GM12864 (cell line): ENCODE data around the gene RAB31.

Experiments used
- DNase-seq: peaks from one replicate; pipeline ENCODE4 v3.0.0-alpha.2; 2011; ENCODE audit warnings: low read depth
- H3K4me3 ChIP-seq: 2 replicates; pipeline ENCODE4 v1.5.1; 2011; ENCODE audit warnings: mild to moderate bottlenecking, low read depth, low read length, control low read depth
- TF ChIP-seq, protein P1 (sequence below): IDR thresholded peaks from 2 replicates; pipeline ENCODE4 v1.5.1; 2011; ENCODE audit warnings: low read depth, mild to moderate bottlenecking, moderate library complexity, low read length, control low read depth, inconsistent platforms; ENCODE audit errors: missing control alignments

The RAB31 gene

DNA sequence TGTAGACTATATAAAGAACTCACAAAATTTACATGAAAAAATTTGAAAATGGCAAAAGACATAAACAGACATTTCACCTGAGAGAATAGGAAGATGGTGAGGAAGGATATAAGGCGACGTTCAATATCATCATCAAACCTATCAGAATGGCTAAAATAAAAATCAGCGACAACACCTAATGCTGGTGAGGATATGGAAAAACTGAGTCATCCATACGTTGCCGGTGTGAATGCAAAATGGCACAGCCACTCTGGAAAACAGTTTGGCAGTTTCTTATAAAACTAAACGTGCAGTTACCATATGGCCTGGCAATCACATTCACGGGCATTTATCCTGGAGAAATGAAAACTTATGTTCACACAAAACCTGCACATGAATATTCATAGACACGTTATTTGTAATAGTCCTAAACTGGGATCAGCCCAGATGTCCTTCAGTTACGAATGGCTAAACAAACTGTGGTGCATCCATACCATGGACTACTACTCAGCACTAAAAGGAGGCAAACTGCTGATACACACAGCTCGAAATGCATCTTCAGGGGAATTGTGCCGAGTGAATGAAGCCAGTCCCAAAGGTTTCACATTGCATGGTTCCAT, 114.6 kb downstream of the RAB31 start:
- H3K4me3 ChIP-seq: no peak overlapping the region
- DNase-seq: no peak
- TF ChIP-seq, protein P1, sequence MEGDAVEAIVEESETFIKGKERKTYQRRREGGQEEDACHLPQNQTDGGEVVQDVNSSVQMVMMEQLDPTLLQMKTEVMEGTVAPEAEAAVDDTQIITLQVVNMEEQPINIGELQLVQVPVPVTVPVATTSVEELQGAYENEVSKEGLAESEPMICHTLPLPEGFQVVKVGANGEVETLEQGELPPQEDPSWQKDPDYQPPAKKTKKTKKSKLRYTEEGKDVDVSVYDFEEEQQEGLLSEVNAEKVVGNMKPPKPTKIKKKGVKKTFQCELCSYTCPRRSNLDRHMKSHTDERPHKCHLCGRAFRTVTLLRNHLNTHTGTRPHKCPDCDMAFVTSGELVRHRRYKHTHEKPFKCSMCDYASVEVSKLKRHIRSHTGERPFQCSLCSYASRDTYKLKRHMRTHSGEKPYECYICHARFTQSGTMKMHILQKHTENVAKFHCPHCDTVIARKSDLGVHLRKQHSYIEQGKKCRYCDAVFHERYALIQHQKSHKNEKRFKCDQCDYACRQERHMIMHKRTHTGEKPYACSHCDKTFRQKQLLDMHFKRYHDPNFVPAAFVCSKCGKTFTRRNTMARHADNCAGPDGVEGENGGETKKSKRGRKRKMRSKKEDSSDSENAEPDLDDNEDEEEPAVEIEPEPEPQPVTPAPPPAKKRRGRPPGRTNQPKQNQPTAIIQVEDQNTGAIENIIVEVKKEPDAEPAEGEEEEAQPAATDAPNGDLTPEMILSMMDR: no peak

DNA sequence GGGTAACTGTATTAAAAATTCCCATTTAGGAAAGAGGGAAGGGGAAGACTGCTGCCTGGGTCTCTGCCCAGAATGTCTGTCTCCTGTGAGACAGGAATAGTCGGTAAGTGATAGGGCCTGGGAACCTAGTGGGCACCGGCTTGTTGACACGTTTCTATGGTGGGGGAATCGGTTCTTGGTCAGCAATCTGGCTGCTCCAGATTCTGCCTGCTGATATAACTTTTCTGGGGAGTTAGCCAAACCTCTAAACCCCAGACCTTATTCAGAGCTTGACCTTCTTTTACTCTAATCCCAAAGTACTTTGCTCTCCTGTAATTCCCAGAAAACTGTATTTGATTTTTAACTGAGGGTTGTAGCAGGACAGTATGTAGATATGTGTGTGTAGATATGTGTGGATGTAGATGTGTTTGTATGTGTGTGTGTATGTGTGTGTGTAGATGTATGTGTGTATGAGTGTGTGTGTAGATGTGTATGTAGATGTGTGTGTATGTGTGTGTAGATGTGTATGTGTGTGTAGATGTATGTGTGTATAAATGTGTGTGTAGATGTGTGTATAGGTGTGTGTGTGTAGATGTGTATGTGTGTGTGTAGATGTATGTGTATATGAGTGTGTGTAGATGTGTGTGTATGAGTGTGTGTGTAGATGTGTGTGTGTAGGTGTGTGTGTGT, 115.8 kb downstream of the RAB31 start:
- no peak for DNase-seq
- no peak overlapping the region for H3K4me3 ChIP-seq
- TF ChIP-seq, protein P1: no peak

DNA sequence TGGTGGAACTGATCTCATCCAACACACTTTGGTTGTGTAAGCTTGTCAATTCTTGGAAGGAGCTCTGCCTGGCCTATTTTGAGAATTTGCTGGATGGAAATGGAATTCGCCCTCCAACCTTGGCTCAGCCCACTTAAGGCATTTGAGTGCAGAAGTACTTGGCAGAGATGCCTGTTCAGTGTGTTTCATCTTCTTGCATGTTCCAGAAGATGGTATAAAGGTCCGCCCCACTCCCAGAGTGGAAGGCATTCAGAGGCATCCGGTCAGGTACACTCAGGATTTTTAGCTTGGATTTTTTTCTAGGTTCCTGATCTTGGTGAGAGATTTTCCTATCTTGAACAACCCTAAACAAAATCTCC, 116.4 kb downstream of the RAB31 start:
- TF ChIP-seq, protein P1: no peak
- DNase-seq: no peak
- H3K4me3 ChIP-seq: no peak overlapping the region

DNA sequence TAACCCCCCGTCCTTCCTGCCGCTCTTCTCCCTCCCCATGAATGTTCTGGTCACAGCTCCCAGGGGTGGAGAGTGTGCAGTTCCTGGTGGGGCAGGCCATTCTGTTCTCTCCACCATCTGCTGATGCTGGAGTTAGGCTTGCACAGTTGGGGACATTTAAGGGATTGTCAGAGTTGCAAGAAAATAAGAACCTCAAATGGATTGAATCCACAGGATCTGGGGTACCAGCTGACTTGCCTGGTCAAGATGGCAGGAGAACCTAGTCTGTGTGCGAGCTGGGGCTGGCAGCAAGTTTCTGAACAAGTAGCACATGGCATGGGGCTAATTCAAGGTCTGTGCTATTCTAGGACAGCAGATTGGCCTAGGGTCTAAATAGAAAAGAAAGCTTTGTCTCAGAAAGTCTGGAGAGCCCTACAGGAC, 116.9 kb downstream of the RAB31 start:
- TF ChIP-seq, protein P1: no peak
- no peak overlapping the region for H3K4me3 ChIP-seq

GRCh38 chr18:9825571-9826073, 117.5 kb downstream of the RAB31 start:
- TF ChIP-seq, protein P1: no peak
- H3K4me3 ChIP-seq: no peak overlapping the region
- no peak for DNase-seq

More for the DNA sequence above, 116.9 kb downstream of the RAB31 start:
- no peak for DNase-seq

DNA sequence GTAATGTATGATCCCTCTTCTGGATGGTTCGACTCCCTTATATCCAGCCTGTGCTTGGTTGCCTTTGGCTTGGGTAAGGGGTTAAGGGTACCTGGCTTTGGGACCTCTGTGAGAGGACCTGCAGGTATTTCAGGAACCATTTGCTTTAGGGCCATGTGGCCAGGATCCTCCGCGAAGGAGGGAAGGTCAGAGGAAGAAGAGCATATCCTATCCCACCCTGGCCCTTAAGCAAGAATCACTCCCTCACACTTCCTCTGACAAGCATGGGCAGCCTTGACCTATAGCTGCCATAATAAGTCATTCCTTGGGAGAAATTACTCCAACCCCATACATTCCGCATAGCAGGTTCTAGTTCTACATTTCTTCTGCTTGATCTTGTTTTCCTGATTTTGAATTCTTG, 118.6 kb downstream of the RAB31 start:
- no peak overlapping the region for H3K4me3 ChIP-seq
- DNase-seq: no peak
- TF ChIP-seq, protein P1: no peak

DNA sequence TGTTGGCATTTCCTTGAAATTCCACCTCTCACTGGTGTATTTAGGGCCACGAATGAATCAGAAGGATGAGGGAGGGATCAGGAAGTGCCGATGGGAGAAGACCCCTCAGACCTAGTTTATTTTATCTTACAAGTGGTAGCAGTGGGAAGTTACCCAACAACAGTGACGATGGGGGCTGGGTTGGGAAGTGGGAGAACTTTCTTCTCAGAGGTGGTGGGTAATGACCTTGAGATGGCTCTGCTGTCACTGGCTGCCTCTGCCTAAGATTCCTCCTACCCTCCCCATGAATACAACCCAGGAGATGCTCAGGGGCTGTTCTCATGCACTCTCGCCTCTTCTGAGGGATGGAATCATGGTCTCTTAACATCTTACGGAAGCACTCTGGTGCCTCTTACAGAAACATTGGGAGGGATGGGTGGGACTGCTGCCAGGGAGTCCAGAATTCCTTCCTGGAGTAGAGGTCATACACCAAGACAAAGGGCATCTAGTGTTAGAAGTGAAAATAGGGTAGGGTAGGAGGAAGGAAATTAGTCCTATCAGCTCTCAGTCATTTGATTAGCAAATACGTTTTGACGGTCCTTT, 119.2 kb downstream of the RAB31 start:
- DNase-seq: no peak
- TF ChIP-seq, protein P1: no peak
- H3K4me3 ChIP-seq: no peak overlapping the region
